Mesenchymal stem cell (in vitro differentiated cells and primary cell): Measurements from ENCODE around the gene FAM131A.
A peak's percentile ranks its signal among the peaks of the same experiment; 100 is the strongest.

Experiments used
- DNase-seq: peaks from one replicate; pipeline ENCODE4 v3.0.0-alpha.2; 2013
- H2AFZ ChIP-seq: one replicate; pipeline ENCODE4 v1.6.1; 2013; ENCODE audit warnings: low read depth, mild to moderate bottlenecking, control low read depth, inconsistent platforms, low read length, moderate library complexity
- H2AK5ac ChIP-seq: 2 replicates; pipeline ENCODE4 v1.6.1; 2013; ENCODE audit warnings: low read length, moderate library complexity, mild to moderate bottlenecking, inconsistent platforms; ENCODE audit not compliant: severe bottlenecking
- H2BK120ac ChIP-seq: one replicate; pipeline ENCODE4 v1.6.1; 2013; ENCODE audit warnings: low read depth, mild to moderate bottlenecking, inconsistent platforms, low read length, moderate library complexity
- H2BK12ac ChIP-seq, 2 experiments: one replicate each; pipeline ENCODE4 v1.6.1; 2013; ENCODE audit warnings: inconsistent platforms in 2 of 2, low read length in 2 of 2, mild to moderate bottlenecking in 2 of 2, moderate library complexity in 2 of 2, control low read depth in 1 of 2
- H2BK15ac ChIP-seq: one replicate; pipeline ENCODE4 v1.6.1; 2013; ENCODE audit warnings: mild to moderate bottlenecking, low read depth, inconsistent platforms; ENCODE audit not compliant: poor library complexity, severe bottlenecking
- H2BK5ac ChIP-seq: 2 replicates; pipeline ENCODE4 v1.6.1; 2013; ENCODE audit warnings: low read depth, mild to moderate bottlenecking, low read length, control low read depth, inconsistent platforms; ENCODE audit not compliant: poor library complexity, severe bottlenecking
- H3K14ac ChIP-seq, 2 experiments: one replicate each; pipeline ENCODE4 v1.6.1; 2013; ENCODE audit warnings: inconsistent platforms in 2 of 2, low read length in 2 of 2, control low read depth in 1 of 2, mild to moderate bottlenecking in 1 of 2, moderate library complexity in 1 of 2
- H3K18ac ChIP-seq, 2 experiments: one replicate each; pipeline ENCODE4 v1.6.1; 2013; ENCODE audit warnings: inconsistent platforms in 2 of 2, low read length in 2 of 2, control low read depth in 1 of 2, low read depth in 1 of 2, mild to moderate bottlenecking in 1 of 2
- H3K23ac ChIP-seq, 2 experiments: one replicate each; pipeline ENCODE4 v1.6.1; 2013; ENCODE audit warnings: inconsistent platforms in 2 of 2, low read length in 2 of 2, mild to moderate bottlenecking in 2 of 2, moderate library complexity in 2 of 2, control low read depth in 1 of 2
- H3K27ac ChIP-seq: 2 replicates; pipeline ENCODE4 v1.5.1; 2013; ENCODE audit warnings: mild to moderate bottlenecking, moderate library complexity, low read length, control low read depth, inconsistent platforms; ENCODE audit not compliant: poor library complexity, severe bottlenecking
- H3K27me3 ChIP-seq, 2 experiments: 2 replicates each; pipeline versions ENCODE4 v1.6.1 to v1.7.0; 2013; ENCODE audit warnings: low read length in 2 of 2, mild to moderate bottlenecking in 2 of 2, moderate library complexity in 2 of 2, control low read depth in 1 of 2, inconsistent platforms in 1 of 2; ENCODE audit not compliant: control insufficient read depth in 1 of 2, insufficient read depth in 1 of 2
- H3K36me3 ChIP-seq, 2 experiments: 2 replicates each; pipeline versions ENCODE4 v1.6.1 to v1.7.0; 2013; ENCODE audit warnings: low read length in 2 of 2, control low read depth in 1 of 2, inconsistent platforms in 1 of 2, low read depth in 1 of 2, mild to moderate bottlenecking in 1 of 2; ENCODE audit not compliant: insufficient read depth in 2 of 2, control insufficient read depth in 1 of 2
- H3K4ac ChIP-seq, 2 experiments: one replicate each; pipeline ENCODE4 v1.6.1; 2013; ENCODE audit warnings: inconsistent platforms in 2 of 2, low read length in 2 of 2, mild to moderate bottlenecking in 2 of 2, moderate library complexity in 2 of 2, control low read depth in 1 of 2, low read depth in 1 of 2
- H3K4me1 ChIP-seq: 2 replicates; pipeline ENCODE4 v1.6.1; 2013; ENCODE audit warnings: low read depth, low read length, control low read depth; ENCODE audit not compliant: control insufficient read depth, insufficient read depth
- H3K4me2 ChIP-seq: 2 replicates; pipeline ENCODE4 v1.6.1; 2013; ENCODE audit warnings: low read length, mild to moderate bottlenecking, inconsistent platforms; ENCODE audit not compliant: poor library complexity, severe bottlenecking
- H3K4me3 ChIP-seq, 2 experiments: 2 replicates each; pipeline versions ENCODE4 v1.5.1 to v1.7.0; 2013; ENCODE audit warnings: low read length in 2 of 2, mild to moderate bottlenecking in 2 of 2, control low read depth in 1 of 2, low read depth in 1 of 2; ENCODE audit not compliant: insufficient read depth in 1 of 2
- H3K79me1 ChIP-seq: replicated peaks from 2 replicates; pipeline ENCODE4 v1.6.1; 2013; ENCODE audit warnings: mild to moderate bottlenecking, control low read depth, low read length, inconsistent platforms; ENCODE audit not compliant: poor library complexity, severe bottlenecking
- H3K9ac ChIP-seq: 2 replicates; pipeline ENCODE4 v1.7.0; 2013; ENCODE audit warnings: mild to moderate bottlenecking, low read length, moderate library complexity
- H3K9me3 ChIP-seq: 2 replicates; pipeline ENCODE4 v1.7.0; 2013; ENCODE audit warnings: mild to moderate bottlenecking, low read length; ENCODE audit not compliant: control insufficient read depth
- H4K8ac ChIP-seq: one replicate; pipeline ENCODE4 v1.6.1; 2013; ENCODE audit warnings: inconsistent platforms, mild to moderate bottlenecking, low read length, moderate library complexity
- H4K91ac ChIP-seq: one replicate; pipeline ENCODE4 v1.6.1; 2013; ENCODE audit warnings: mild to moderate bottlenecking, low read length, inconsistent platforms
- WGBS: methylation state at CpG from one replicate; pipeline ENCODE4 v1.1.7; 2013; ENCODE audit warnings: mixed read lengths; 5-methylcytosine and 5-hydroxymethylcytosine counted together

FAM131A gene

GRCh38 chr3:184349563-184350470, 12.4 kb downstream of the FAM131A start:
- H3K4ac ChIP-seq, result no peak overlapping the region
- DNase-seq, result no peak
- H4K91ac ChIP-seq, result no peak overlapping the region
- H2BK12ac ChIP-seq, result no peak overlapping the region
- H3K18ac ChIP-seq, result no peak overlapping the region
- peaks cover 22 to 44% of the 10 kb centered on the region in 2 experiments for H3K36me3 ChIP-seq
- WGBS, result 94% methylated on average over 9 of the region's 10 CpGs
- no peak overlapping the region for H3K9ac ChIP-seq
- H2AK5ac ChIP-seq, result no peak overlapping the region
- no peak overlapping the region for H4K8ac ChIP-seq
- H2BK5ac ChIP-seq, result no peak overlapping the region
- no peak overlapping the region for H3K23ac ChIP-seq
- H3K4me3 ChIP-seq, result no peak overlapping the region
- H3K9me3 ChIP-seq, result no peaks in the 10 kb centered on the region
- H3K27ac ChIP-seq, result no peak overlapping the region
- no peak overlapping the region for H2BK120ac ChIP-seq
- no peak overlapping the region for H3K4me2 ChIP-seq
- no peak overlapping the region for H2AFZ ChIP-seq
- no peak overlapping the region for H3K14ac ChIP-seq
- H2BK15ac ChIP-seq, result no peak overlapping the region
- peaks cover 5% of the 10 kb centered on the region for H3K79me1 ChIP-seq
- no peaks in the 10 kb centered on the region for H3K27me3 ChIP-seq
- H3K4me1 ChIP-seq, result peaks cover 52% of the 10 kb centered on the region

DNA sequence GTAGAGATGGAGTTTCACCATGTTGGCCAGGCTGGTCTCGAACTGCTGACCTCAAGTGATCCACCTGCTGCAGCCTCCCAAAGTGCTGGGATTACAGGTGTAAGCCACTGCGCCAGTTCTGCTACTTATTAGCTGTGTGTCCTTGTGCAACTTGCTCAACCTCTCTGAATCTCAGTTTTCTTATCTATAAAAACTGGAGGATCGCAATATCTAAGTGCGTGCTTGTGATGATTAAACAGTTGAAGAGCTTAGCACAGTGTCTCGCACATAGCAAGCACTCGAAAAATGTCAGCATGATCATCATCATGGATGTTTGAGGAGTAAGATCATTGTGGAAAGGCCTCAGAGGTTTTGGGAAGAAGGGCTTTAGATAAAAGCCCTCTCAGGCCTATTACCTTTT, 13.2 kb downstream of the FAM131A start:
- Histone ChIP-seq H3K4me1 (peaks cover 46% of the 10 kb centered on the region), H2AK5ac (no peak overlapping the region), H3K4me3 (no peak overlapping the region), H3K9ac (no peak overlapping the region), H2BK12ac (no peak overlapping the region), H2BK15ac (no peak overlapping the region), H3K18ac (no peak overlapping the region), H3K9me3 (no peaks in the 10 kb centered on the region), H3K23ac (no peak overlapping the region), H4K8ac (no peak overlapping the region), H2AFZ (no peak overlapping the region), H3K36me3 (peaks cover 27 to 49% of the 10 kb centered on the region in 2 experiments), H2BK120ac (no peak overlapping the region), H3K27ac (no peak overlapping the region), H3K79me1 (peaks cover 5% of the 10 kb centered on the region), H3K4me2 (no peak overlapping the region), H3K27me3 (no peaks in the 10 kb centered on the region), H3K4ac (no peak overlapping the region), H4K91ac (no peak overlapping the region), H3K14ac (no peak overlapping the region), H2BK5ac (no peak overlapping the region)
- DNase-seq, result no peak
- WGBS, result 92% methylated on average over 6 of the region's 6 CpGs

DNA sequence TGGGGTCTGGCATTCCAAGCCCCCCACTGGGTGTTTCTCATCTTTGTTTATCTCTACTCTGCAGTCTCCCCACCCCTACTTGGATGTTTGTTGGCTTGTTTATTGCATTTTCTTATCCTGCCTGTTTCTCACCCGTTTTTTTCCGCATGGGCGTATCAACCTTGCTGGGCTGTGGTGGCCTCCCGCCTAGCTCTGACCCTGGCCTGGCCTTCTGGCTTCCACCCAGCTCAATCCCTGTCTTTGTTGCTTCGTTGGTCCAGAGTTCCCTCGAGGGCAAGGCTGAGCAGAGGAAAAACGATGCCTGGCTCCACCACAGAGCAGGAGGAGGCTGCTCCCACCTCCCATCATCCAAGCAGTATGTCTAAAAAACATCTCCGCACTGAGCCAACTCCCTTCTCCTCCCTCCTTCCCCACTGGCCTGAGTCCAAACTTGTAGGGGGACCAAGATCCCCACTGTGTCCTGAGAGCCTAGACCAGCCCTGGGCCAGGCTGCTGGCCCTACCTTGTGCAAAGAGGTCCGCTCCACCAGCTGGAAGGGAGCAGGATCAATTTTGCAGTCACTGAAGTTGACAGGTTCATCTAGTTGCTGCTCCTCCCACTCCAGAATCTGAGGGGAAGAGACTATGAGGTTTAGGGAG, 14.2 kb downstream of the FAM131A start:
- 52% methylated on average over 9 of the region's 9 CpGs for WGBS
- Histone ChIP-seq H3K9ac (no peak overlapping the region), H3K36me3 (peaks cover 26 to 48% of the 10 kb centered on the region in 2 experiments), H4K8ac (no peak overlapping the region), H4K91ac (no peak overlapping the region), H3K27ac (no peak overlapping the region), H3K27me3 (no peaks in the 10 kb centered on the region), H2BK5ac (no peak overlapping the region), H3K4ac (no peak overlapping the region), H2BK120ac (no peak overlapping the region), H3K18ac (no peak overlapping the region), H3K23ac (no peak overlapping the region), H3K79me1 (peaks cover 3% of the 10 kb centered on the region), H2AK5ac (peak overlapping the region; percentile 47), H2BK15ac (no peak overlapping the region), H2BK12ac (no peak overlapping the region), H3K4me3 (no peak overlapping the region), H3K9me3 (no peaks in the 10 kb centered on the region), H3K4me1 (peaks cover 39% of the 10 kb centered on the region), H2AFZ (no peak overlapping the region), H3K14ac (no peak overlapping the region), H3K4me2 (peak overlapping the region; percentile 8)
- DNase-seq, result no peak

- H2AK5ac ChIP-seq, result peak overlapping the region; percentile 47
- no peak overlapping the region for H3K4me3 ChIP-seq
- H2BK12ac ChIP-seq, result no peak overlapping the region
- peaks cover 36% of the 10 kb centered on the region for H3K4me1 ChIP-seq
- peaks cover 3% of the 10 kb centered on the region for H3K79me1 ChIP-seq
- no peak overlapping the region for H3K4ac ChIP-seq
- no peak overlapping the region for H3K18ac ChIP-seq
- no peaks in the 10 kb centered on the region for H3K9me3 ChIP-seq
- H3K27me3 ChIP-seq, result no peaks in the 10 kb centered on the region
- DNase-seq, result no peak
- no peak overlapping the region for H2BK15ac ChIP-seq
- no peak overlapping the region for H3K14ac ChIP-seq
- H2AFZ ChIP-seq, result no peak overlapping the region
- H2BK120ac ChIP-seq, result no peak overlapping the region
- H4K91ac ChIP-seq, result no peak overlapping the region
- H3K9ac ChIP-seq, result no peak overlapping the region
- H3K36me3 ChIP-seq, result peaks cover 26 to 52% of the 10 kb centered on the region in 2 experiments
- H2BK5ac ChIP-seq, result no peak overlapping the region
- H3K4me2 ChIP-seq, result no peak overlapping the region
- WGBS, result 94% methylated on average over 15 of the region's 15 CpGs
- no peak overlapping the region for H3K23ac ChIP-seq
- H3K27ac ChIP-seq, result no peak overlapping the region
- no peak overlapping the region for H4K8ac ChIP-seq
Observed at GRCh38 chr3:184352149-184352785, 14.9 kb downstream of the FAM131A start.
